Caco-2 (cell line): ENCODE data around the gene THADA. TPM values are rescaled to one million over a fixed set of nuclear protein-coding genes. Genes with fewer than 3 reads are reported as not detected.

ENCODE experiments used
- BruUV-seq: library from RNA; stranded (reverse); fragments of 400-500 nt; replicated peaks from 2 replicates; lab custom pipeline; 2021; lab: Mats Ljungman, UMichigan
- CTCF ChIA-PET: fragments of 300-600 bp; sonication (Branson Sonifier 250); formaldehyde crosslinking; loops from one replicate; lab custom pipeline; 2022; ENCODE audit warnings: antibody characterized with exemption; lab: Charles Lee
- POLR2A ChIA-PET: fragments of 300-600 bp; sonication (Branson Sonifier 250); formaldehyde crosslinking; loops from one replicate; lab custom pipeline; 2022; ENCODE audit warnings: antibody characterized with exemption; lab: Charles Lee
- DNase-seq, 2 experiments: peaks; one replicate each; pipeline versions ENCODE4 v3.0.0 to v3.0.0-alpha.2; 2020 to 2022
- H3K27me3 ChIP-seq: replicated peaks from 2 replicates; pipeline ENCODE4 v1.6.0; 2011; ENCODE audit warnings: low read length; ENCODE audit not compliant: control insufficient read depth, insufficient read depth
- H3K36me3 ChIP-seq: 2 replicates; pipeline ENCODE4 v1.5.1; 2011; ENCODE audit warnings: low read length; ENCODE audit not compliant: control insufficient read depth, insufficient read depth
- H3K4me1 ChIP-seq: fragments of 250-450 bp; sonication (Bioruptor Pico); 2 replicates; pipeline ENCODE4 v1.5.1; 2020; ENCODE audit warnings: mild to moderate bottlenecking
- H3K4me3 ChIP-seq: 2 replicates; pipeline ENCODE4 v1.5.1; 2011; ENCODE audit warnings: low read depth, mild to moderate bottlenecking, control low read depth, low read length
- H3K9me3 ChIP-seq: fragments of 250-450 bp; sonication (Bioruptor Pico); 2 replicates; pipeline ENCODE4 v1.5.1; 2020; ENCODE audit warnings: mild to moderate bottlenecking, moderate library complexity
- H3K27ac Mint-ChIP-seq: one replicate; pipeline ENCODE4 v1.8.0; 2022; ENCODE audit warnings: mixed read lengths; ENCODE audit not compliant: unreplicated experiment
- H3K27me3 Mint-ChIP-seq: one replicate; pipeline ENCODE4 v1.8.0; 2022; ENCODE audit warnings: mixed read lengths; ENCODE audit not compliant: insufficient read depth, unreplicated experiment
- H3K36me3 Mint-ChIP-seq: one replicate; pipeline ENCODE4 v1.8.0; 2022; ENCODE audit warnings: mild to moderate bottlenecking, mixed read lengths; ENCODE audit not compliant: insufficient read depth, unreplicated experiment
- H3K4me1 Mint-ChIP-seq: one replicate; pipeline ENCODE4 v1.8.0; 2022; ENCODE audit warnings: low read depth, mixed read lengths; ENCODE audit not compliant: unreplicated experiment
- H3K4me3 Mint-ChIP-seq: one replicate; pipeline ENCODE4 v1.8.0; 2022; ENCODE audit warnings: mild to moderate bottlenecking, moderate library complexity, mixed read lengths; ENCODE audit not compliant: unreplicated experiment
- H3K9me3 Mint-ChIP-seq: one replicate; pipeline ENCODE4 v1.8.0; 2022; ENCODE audit warnings: mixed read lengths; ENCODE audit not compliant: unreplicated experiment
- intact Hi-C: fragments of 100-400 bp; cut with micrococcal nuclease; formaldehyde crosslinking; loops from one replicate; pipeline ENCODE4 v1.10.0; 2022; ENCODE audit not compliant: unreplicated experiment
- total RNA-seq: library from RNA; stranded (reverse); gene quantifications from 2 replicates; pipeline ENCODE4 v1.2.3, GENCODE V29; 2022
- TF ChIP-seq, protein P1 (sequence below), 2 experiments: fragments of 200-600 bp in 1 of 2; IDR thresholded peaks; 1 replicate in 1 of 2; 2 replicates in 1 of 2; pipeline versions ENCODE4 v1.5.1 to v1.8.0; 2011 to 2022; ENCODE audit warnings: antibody characterized with exemption in 1 of 2, control low read depth in 1 of 2, inconsistent platforms in 1 of 2, low read depth in 1 of 2, low read length in 1 of 2, mild to moderate bottlenecking in 1 of 2, moderate library complexity in 1 of 2; ENCODE audit not compliant: insufficient read depth in 1 of 2, severe bottlenecking in 1 of 2, unreplicated experiment in 1 of 2

Gene THADA
- total RNA-seq, 1 experiment from 2014 or later: 33.8 TPM

DNA sequence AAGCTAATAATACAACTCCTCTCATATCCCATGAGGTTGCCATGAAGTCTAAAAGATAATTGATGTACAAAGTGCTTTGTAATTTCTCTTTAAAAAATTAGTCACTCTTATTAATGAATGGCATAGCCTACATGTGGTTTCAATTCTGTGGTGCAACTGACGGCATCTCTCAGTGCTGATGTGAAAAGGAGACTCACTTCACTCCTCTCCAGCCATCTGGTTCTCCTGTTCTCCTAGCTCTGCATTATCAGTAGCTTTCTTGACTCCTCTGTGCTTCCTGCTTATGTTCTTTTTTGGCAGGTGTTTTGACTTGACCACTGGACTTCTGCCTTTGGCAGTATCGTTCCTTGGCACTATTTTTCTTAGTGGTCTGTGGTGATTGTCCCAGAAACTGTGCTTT is 234.6 kb downstream of the THADA start:
- Mint-ChIP-seq H3K4me3 (no peak overlapping the region), H3K36me3 (no peaks in the 10 kb centered on the region), H3K27ac (no peak overlapping the region), H3K9me3 (no peaks in the 10 kb centered on the region), H3K4me1 (peaks cover 9% of the 10 kb centered on the region), H3K27me3 (no peaks in the 10 kb centered on the region)
- POLR2A ChIA-PET: interaction anchor here (0.6 kb wide), 1 partner anchor 135 kb away, joined by 5 read pairs; the partner anchor contains the start of gene ZFP36L2
- Histone ChIP-seq H3K27me3 (no peaks in the 10 kb centered on the region), H3K4me1 (peaks cover 20% of the 10 kb centered on the region), H3K4me3 (no peak overlapping the region), H3K9me3 (no peaks in the 10 kb centered on the region), H3K36me3 (no peaks in the 10 kb centered on the region; the same call in 1 of the 2 replicates)
- CTCF ChIA-PET: no interaction called here
- no peak for DNase-seq
- intact Hi-C loops: no loop called here
- TF ChIP-seq, protein P1, sequence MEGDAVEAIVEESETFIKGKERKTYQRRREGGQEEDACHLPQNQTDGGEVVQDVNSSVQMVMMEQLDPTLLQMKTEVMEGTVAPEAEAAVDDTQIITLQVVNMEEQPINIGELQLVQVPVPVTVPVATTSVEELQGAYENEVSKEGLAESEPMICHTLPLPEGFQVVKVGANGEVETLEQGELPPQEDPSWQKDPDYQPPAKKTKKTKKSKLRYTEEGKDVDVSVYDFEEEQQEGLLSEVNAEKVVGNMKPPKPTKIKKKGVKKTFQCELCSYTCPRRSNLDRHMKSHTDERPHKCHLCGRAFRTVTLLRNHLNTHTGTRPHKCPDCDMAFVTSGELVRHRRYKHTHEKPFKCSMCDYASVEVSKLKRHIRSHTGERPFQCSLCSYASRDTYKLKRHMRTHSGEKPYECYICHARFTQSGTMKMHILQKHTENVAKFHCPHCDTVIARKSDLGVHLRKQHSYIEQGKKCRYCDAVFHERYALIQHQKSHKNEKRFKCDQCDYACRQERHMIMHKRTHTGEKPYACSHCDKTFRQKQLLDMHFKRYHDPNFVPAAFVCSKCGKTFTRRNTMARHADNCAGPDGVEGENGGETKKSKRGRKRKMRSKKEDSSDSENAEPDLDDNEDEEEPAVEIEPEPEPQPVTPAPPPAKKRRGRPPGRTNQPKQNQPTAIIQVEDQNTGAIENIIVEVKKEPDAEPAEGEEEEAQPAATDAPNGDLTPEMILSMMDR (IDR thresholded peaks at IDR 0.05; ENCODE audit: insufficient read depth in 1 of 2, low read depth in 1 of 2, low read length in 1 of 2, severe bottlenecking in 1 of 2, unreplicated experiment in 1 of 2): no peak
- BruUV-seq: no TSS peak

DNA sequence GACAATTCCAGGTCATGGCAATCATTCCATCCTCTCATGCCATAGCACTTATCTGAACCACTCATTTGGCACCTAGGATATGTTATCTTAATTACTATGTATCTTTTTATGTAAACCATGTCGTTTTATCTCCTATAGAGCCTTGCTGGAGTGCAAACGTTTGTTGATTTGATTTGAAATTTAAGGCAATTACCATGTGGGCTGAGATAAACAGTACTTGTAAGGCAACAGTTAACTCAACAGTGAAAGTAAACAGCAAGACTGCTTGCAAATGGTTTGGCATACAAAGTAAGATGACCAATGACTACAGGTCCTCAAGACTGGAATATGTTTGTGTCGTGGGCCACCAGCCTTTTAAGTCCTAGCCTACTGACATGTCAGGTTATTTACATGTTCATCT is 235.7 kb downstream of the THADA start:
- H3K36me3 Mint-ChIP-seq: no peaks in the 10 kb centered on the region
- Histone ChIP-seq H3K4me1 (peaks cover 15% of the 10 kb centered on the region; the same call in 1 of the 2 replicates), H3K9me3 (no peaks in the 10 kb centered on the region), H3K27me3 (no peaks in the 10 kb centered on the region), H3K4me3 (no peak overlapping the region), H3K36me3 (no peaks in the 10 kb centered on the region; the same call in 1 of the 2 replicates)
- ChIA-PET POLR2A (no interaction called here), CTCF (no interaction called here)
- no peak overlapping the region for H3K4me3 Mint-ChIP-seq
- no peak for DNase-seq
- intact Hi-C loops: no loop called here
- BruUV-seq: no TSS peak
- H3K27ac Mint-ChIP-seq: no peak overlapping the region
- no peaks in the 10 kb centered on the region for H3K4me1 Mint-ChIP-seq
- TF ChIP-seq, protein P1 (IDR thresholded peaks at IDR 0.05; ENCODE audit: insufficient read depth in 1 of 2, low read depth in 1 of 2, low read length in 1 of 2, severe bottlenecking in 1 of 2, unreplicated experiment in 1 of 2): no peak
- H3K27me3 Mint-ChIP-seq: no peaks in the 10 kb centered on the region
- H3K9me3 Mint-ChIP-seq: no peaks in the 10 kb centered on the region

DNA sequence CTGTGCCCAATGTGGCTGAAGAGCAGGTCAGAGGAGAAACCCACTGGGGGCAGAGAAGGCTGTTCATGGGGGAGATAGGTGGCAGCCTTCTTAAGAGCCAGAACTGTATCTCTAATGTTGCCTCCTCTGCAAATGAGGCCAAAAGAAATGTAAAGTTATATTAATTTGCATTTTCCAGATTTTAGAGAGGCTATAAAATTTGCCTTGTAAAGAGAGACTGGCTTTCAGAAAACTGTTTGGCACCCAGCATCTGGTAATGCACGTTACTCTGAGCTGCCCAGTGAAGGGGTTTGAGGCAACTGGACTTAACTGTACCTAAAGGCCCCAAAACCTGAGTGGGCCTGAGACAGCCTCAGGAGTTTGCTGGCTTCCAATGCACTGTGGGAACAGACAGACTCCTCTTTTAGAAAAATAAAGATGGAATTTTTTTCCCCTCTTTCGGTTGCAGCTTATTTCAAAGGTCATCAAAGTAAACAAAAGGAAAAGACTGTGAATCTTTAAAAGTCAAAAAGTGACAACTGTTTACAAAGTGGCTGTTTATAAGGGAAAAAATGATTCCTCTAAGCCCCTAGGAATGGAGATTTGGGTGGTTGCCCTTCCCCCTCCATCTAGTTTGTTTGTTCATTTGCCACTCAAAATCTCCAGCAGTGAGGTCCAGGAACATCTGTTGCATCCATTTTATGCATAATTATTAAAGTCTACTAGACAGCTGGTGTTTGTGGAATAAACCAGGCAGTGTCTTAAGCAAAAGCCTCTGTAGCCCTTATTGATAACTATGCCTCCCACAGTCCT is 237.2 kb downstream of the THADA start:
- Histone ChIP-seq H3K36me3 (no peaks in the 10 kb centered on the region; the same call in 1 of the 2 replicates), H3K9me3 (no peaks in the 10 kb centered on the region), H3K4me3 (no peak overlapping the region), H3K27me3 (no peaks in the 10 kb centered on the region), H3K4me1 (peaks cover 15% of the 10 kb centered on the region; the same call in 1 of the 2 replicates)
- Mint-ChIP-seq H3K27ac (no peak overlapping the region), H3K4me3 (no peak overlapping the region), H3K27me3 (no peaks in the 10 kb centered on the region), H3K4me1 (no peaks in the 10 kb centered on the region), H3K9me3 (no peaks in the 10 kb centered on the region), H3K36me3 (no peaks in the 10 kb centered on the region)
- ChIA-PET POLR2A (no interaction called here), CTCF (no interaction called here)
- TF ChIP-seq, protein P1 (IDR thresholded peaks at IDR 0.05; ENCODE audit: insufficient read depth in 1 of 2, low read depth in 1 of 2, low read length in 1 of 2, severe bottlenecking in 1 of 2, unreplicated experiment in 1 of 2): no peak
- no peak for DNase-seq
- intact Hi-C loops: no loop called here
- BruUV-seq: no TSS peak
